Gastroesophageal sphincter (tissue), 3 donors: ENCODE results near the gene CD1C.

ENCODE experiments used
- CTCF ChIP-seq, 4 experiments: fragments of 200-600 bp in 2 of 4; fragments of 450-650 bp in 2 of 4; sonication (generic) in 1 of 4; IDR thresholded peaks; one replicate each; pipeline ENCODE4 v1.5.1; 2017 to 2019; ENCODE audit warnings: antibody characterized with exemption in 4 of 4, mild to moderate bottlenecking in 2 of 4, moderate library complexity in 2 of 4
- EP300 ChIP-seq: sonication (generic); formaldehyde crosslinking; IDR thresholded peaks from one replicate; pipeline ENCODE4 v1.6.1; 2017; ENCODE audit warnings: antibody characterized with exemption, mild to moderate bottlenecking
- POLR2A ChIP-seq, 2 donors: fragments of 450-650 bp; IDR thresholded peaks; one replicate each; pipeline ENCODE4 v1.6.1; 2017; ENCODE audit warnings: antibody characterized with exemption in 2 of 2, mild to moderate bottlenecking in 2 of 2, moderate library complexity in 1 of 2
- POLR2AphosphoS5 ChIP-seq: sonication (generic); formaldehyde crosslinking; IDR thresholded peaks from one replicate; pipeline ENCODE4 v1.6.1; 2017; ENCODE audit warnings: antibody characterized with exemption

- TF ChIP-seq CTCF (IDR thresholded peaks at IDR 0.05), result no peak
- no peak for TF ChIP-seq POLR2A (IDR thresholded peaks at IDR 0.05)
- TF ChIP-seq EP300, result no peak
- no peak for TF ChIP-seq POLR2AphosphoS5
These were observed 43.1 kb upstream of the CD1C start for GRCh38 chr1:158246650-158247049.
